Activated gamma-delta T cell treated with anti-CD3 and anti-CD28 coated beads, Interleukin-2, amount 50 U/mL, for 16 hours (primary cell): ENCODE measurements around the gene NKD2.
"Not testable (repeated sequence)": the region's sequence is repeated elsewhere in the genome, so short reads cannot be mapped to it uniquely, and the experiment has no call there.

ENCODE experiments used
- DNase-seq: peaks from one replicate; pipeline ENCODE4 v3.0.0-alpha.2; 2020; ENCODE audit warnings: low read depth

The NKD2 gene

DNA sequence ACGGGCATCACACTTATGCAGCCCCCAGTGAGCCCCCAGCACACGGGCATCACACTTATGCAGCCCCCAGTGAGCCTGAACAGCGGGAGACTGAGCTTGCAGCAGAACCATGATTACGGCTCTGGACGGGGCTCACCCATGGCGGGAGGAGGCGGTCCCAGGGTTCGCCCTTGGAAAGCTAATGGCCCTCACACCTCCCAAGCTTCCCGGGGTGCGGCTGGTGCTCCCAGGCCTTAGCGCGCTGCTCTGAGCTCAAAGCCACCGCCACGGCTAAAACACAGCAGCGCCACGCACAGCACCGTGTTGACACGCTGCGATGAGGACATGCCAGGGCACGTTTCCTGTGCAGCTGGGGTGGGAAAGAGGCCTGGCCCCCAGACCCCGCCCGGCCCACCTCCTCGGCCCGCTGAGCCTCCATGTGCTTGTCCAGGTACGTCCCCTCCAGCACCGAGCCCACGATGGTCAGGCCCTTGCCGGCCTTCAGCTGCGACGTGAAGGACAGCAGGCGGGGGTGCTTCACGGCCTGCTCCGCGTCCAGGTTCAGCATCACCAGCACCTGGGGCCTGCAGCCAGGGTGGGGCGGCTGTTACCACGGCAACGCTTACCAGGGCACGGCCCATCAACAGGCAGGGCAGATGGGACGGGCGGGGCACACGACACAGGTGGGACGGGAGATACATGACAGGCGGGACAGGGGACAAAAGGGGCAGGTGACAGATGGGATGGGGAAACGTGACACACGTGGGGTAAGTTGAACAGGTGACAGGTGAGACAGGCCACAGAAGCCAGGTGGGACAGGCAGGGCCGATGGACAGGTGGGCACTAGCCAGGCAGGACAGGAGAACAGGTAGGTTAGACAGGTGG is 64.9 kb downstream of the NKD2 start:
- no peak for DNase-seq

DNA sequence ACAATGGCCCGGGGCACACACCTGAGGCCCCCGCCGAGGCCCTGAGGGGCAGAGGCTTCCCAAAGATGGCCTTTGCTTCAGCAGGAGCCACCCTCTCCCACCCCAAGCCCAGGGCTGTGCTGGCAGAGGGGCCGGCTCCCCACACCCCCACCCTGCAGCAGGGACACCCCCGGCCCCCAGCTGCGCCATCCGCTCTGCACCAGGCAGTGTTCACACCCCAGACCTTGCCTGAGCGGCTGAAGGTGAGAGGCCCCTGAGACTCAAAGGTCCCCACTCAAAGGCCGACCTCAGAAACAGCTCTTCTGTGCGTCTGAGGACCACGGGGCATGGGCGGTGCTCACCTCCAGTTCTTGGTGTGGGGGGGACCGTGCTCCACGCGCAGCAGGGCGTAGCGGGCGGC is 65.6 kb downstream of the NKD2 start:
- no peak for DNase-seq

DNA sequence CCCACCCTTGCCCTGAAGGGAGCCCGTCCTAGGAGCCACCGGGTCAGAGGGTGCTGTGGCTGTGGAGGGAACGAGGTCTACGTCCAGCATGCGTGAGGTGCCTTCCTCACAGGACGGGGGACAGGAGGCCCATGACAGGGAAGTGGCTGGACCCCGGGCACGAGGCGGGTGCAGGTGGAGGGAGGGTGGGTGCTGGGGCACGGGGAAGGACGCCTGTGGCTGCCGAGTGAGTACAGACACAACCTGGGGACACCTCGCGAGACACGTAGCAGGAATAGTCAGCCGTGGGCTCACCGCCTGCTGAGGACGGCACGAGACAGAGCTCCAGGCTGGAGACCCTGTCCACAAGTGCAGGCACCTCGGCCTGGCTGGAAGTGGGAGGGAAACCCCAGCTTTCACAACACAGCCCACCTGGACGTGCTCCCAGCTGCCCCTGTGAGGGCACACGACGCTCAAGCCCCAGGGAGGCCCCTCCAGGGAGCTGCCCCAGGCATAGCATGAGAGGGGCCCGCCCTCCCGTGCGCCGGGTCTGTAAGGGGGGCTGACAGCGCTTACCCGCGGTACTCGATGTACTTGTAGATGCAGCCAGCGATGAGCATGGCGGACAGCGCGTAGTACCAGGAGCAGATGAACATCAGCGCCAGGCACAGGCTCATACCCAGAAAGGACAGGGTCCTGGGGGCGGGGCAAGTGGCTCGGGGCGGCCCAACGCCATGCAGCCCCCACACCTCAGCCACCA is 66.4 kb downstream of the NKD2 start:
- DNase-seq = no peak

DNA sequence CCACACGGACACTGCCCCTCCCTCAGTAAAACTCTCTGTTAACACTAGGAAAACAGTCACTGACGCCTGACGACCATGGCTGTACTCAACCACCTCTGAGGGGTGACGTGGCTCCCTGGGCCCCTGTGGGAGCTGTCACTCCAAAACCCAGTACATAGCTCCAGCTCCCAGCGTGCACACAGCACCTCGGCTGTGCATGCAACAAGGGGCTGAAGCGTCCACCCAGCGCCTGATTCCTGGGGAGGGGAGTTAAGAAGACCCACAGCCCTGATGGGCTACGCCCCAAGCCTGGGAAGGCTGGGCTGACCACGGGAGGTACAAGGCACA is 66.9 kb downstream of the NKD2 start:
- DNase-seq = no peak

DNA sequence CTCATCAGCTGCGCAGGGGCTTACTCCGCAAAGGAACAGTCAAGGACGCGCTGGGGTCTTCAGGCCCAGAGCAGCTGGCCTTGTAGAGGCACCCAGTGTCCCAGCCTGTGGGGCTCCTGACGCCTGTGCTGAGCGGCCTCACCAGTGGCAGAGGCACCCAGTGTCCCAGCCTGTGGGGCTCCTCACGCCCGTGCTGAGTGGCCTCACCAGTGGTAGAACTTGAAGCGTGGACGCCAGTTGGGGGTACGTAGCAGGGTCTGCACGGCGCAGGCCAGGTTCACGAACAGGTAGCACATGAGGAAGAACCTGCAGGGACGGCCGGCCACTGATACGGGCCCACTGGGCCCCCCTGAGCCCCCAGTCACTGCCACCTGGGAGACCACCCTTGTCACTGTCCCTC is 67.3 kb downstream of the NKD2 start:
- DNase-seq = no peak

DNA sequence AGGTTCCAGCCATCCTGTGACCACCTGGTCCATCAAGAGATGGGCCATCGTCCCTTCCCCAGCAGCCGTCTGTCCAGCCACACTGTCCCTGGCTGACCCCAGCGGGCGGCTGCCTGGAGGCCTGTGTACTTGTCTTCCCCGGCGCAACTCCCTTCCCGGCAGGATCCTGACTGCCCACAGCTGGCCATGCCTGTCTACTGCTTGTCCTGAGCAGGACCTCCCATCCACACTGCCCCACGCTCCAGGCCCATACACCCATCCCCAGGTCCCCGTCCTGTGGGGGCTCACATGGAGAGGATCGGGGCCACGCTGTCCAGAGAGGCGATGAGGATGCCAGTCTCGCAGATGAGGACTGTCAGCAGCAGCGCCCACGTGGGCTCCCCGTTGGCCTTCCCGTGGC is 67.8 kb downstream of the NKD2 start:
- no peak for DNase-seq

DNA sequence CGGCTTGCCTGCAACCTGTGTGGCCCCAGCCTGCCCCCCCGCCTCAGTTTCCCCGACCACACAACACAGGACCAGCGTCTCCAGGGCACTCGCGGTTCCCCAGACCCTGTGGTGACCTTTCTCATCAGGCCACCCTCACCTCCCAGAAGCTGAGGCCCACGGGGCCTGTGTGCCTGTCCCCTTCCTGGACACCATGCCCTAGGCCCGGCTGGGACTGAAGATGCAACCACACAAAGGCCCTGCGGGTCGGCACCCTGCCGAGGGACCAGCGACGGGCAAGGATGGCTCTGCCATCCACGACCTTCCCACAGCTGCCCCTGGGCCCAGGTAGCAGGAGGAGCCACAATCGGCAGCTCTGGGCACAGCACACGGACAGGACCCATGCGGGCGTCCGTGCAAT is 68.4 kb downstream of the NKD2 start:
- no peak for DNase-seq

DNA sequence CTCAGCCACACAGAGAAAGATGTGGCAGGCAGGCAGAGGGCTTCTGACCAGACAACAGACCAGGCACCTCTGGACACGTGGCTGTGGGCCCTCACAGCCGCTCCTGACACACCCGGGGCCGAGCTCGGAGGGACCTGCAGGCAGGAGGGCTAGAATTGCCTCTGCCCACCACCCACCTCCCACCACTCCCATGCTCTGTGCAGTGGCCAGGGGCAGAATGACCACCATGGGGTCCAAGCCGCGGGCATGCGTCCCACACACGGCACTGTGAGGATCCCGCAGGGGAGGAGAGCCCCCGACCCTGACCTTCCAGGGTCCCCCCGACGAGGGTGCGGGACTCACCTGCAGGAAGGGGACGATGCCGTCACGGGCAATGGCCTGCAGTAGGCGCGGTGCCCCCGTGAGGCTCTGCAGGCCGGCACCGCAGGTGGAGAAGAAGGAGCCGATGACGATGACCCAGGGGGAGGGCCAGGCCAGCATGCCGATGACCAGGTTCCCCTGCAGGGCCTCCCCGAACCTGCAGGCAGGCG is 69.0 kb downstream of the NKD2 start:
- DNase-seq = no peak

DNA sequence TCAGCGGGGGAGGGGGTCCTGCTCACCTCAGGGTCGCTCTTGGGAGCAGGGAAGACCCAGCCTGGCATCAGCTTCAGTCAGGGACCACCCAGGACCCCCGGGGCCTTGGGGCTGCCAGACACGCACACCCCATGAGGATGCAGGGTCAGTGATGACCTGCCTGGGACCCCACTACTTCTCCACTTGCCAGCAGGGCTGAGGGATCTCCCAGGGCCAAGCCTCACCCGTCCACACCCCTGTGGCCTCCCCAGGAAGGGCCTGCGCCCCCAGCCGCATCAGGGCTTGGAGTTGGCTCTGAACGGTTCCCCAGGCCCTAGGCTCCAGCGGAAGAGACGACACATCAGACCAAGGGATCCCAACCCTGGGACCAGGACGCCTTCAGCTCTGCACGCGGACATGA is 69.6 kb downstream of the NKD2 start:
- no peak for DNase-seq

DNA sequence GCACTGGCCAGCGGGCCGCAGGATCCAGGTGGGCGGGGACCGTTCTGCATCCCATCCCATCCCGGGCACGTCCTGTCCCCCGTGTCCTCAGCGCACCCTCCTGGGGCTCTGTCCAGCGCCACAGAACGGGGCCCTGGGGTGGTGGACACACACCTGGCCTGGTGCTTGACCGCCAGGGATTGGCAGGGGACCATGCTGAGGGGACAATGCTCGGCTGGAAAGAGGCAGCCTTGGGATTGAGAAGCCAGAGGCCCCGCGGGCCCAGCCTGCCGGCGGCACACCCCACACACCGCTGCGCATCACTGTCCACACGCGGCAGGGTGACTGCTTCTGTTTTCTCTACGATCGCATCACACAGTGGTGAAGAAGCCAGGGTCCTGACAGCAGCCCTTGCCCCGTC is 70.2 kb downstream of the NKD2 start:
- DNase-seq = no peak

DNA sequence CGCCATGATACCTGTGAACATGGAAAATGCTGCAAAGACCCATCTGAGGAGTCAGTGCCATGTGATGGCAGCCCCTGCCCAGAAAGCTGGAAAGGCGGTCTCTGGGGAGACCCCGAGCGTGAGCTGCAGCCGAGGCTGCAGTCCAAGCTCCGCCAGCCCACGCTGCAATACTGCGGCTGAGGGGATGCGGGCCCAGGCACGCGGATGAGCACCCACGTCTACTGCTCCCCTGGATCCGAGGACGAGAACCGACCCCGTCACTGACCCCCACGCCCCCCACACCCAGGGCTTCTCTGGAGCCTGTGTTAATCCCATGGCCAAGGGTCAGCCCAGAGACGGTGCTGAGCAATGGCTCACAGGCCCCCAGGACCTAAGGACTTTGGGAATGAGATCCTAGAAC is 70.9 kb downstream of the NKD2 start:
- no peak for DNase-seq

DNA sequence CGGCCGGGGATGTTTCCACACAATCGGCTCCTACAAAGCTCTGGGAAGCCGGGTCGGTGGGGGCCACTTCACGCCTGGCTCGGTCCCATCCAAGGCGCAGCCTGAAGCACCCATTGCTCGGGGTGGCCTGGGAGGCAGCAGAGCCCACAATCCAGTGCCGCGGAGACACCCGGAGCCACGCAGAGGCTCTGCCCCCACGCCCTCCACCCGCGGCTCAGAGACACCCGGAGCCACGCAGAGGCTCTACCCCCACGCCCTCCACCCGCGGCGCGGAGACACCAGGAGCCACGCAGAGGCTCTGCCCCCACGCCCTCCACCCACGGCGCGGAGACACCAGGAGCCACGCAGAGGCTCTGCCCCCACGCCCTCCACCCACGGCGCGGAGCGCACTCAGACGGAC is 71.4 kb downstream of the NKD2 start:
- no peak for DNase-seq

DNA sequence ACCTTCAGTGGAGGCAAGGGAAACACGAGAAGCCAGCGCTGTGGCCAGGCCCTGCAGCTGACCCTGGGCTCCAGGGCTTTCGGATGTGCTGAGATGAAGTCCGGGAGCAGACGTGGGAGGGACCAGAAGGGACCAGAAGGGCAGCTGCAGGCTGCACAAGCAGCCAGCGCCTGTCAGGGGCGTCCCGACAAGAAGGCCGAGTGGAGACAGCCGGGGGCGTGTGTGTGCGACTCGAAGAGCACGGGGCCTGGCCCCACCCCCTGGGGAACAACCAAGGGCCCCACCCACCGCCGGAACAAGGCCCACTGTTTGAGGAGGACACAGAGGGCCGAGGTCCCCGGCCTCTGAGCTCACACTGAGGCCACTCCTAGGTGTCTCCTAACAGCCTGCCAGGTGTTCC is 71.8 kb downstream of the NKD2 start:
- no peak for DNase-seq

DNA sequence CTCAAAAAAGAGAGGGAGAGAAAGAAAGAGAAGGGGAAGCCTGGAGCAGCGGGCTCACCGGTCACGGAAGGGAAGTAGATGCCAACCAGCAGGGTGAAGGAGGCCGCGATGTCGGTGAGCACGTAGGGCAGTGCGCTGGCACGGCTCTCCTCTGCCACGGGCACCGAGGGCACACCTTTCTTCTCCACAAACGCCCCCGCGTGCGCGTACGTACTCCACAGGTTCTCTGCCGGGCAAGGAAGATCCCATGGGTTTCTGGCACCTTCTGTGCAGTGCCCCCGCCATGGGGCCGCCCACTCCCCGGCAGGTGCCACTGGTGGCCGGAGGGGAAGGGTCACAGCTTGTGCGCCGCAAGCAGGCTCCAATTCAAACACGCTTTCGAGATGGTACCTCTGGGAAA is 72.9 kb downstream of the NKD2 start:
- no peak for DNase-seq

DNA sequence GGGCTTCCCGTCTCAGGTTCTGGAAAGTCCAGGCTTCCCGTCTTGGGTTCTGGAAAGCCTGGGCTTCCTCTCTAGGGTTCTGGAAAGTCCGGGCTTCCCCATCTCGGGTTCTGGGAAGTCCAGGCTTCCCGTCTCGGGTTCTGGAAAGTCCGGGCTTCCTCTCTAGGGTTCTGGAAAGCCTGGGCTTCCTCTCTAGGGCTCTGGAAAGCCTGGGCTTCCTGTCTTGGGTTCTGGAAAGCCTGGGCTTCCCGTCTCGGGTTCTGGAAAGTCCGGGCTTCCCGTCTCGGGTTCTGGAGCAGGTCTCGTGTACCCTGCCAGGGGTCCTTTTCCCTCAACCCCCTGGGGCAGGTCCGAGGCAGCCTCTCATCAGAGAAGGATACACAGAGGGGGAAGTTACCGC is 74.4 kb downstream of the NKD2 start:
- not testable (repeated sequence) for DNase-seq

DNA sequence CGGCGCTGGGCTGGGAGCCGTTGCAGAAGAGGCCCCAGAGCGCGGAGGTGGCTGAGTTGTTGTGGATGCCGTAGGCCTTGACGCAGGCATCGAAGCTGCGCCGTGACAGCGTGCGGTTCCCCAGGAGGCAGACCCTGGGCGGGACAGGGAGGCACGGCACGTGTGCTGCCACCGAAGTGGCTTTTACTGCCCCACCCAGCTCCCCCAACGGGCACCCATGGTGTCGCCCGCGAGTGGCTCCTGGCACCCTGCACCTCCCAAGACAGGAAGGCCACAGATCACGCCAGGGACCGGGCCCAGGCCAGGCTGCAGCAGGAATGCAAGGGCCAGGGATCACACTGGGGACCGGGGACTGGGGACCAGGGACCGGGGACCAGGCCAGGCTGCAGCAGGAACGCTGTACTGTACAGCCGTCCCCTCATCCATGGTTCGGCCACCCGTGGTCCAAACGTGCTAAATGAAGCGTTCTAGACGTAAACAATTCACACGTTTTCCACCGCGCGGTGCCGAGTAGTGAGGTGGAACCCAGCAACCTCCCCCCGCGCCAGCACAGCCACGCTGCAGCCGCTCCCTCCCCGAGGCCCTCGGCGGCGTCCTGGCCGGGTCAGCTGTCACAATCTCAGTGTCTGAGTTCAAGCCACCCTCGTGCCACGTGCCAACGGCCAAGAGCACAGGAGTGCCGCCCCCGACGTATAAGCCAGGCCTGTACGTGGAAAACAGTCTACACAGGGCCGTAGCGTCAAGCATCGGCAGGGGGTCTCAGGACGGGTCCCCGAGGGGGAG is 75.4 kb downstream of the NKD2 start:
- no peak for DNase-seq

DNA sequence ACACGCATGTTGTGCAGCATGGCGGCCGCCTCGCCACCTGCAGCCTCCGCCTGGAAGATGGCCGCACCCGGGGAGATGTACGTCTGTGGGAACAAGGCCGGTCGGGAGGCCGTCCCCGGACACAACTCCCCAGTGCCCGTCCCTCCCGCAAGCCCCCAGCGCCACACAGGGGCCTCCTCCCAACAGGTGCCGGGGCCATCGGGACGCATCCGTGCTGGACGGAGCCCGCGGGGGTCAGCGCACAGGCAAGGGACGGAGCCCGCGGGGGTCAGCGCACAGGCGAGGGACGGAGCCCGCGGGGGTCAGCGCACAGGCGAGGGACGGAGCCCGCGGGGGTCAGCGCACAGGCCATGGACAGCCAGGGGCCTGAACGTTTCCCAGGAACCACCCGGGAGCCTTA is 76.8 kb downstream of the NKD2 start:
- no peak for DNase-seq

DNA sequence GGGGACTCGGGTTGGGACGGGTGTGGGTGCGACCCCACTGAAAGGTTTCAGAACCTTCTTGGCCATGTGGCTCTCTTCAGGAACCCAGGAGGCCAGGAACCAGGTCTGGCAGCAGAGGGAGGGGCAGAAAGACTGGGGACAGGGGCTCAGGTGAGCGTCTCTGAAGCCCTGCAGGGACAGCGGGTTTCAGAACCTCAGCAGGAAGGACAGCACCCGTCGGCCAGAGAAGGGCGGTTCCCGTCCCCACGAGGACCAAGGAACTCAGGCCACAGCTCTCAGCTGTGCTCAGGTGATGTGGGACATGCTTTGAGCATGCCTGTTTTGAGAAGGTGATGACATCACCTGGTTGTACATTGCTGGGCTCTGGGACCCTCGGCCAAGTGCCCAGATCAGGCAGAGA is 77.5 kb downstream of the NKD2 start:
- DNase-seq = no peak

DNA sequence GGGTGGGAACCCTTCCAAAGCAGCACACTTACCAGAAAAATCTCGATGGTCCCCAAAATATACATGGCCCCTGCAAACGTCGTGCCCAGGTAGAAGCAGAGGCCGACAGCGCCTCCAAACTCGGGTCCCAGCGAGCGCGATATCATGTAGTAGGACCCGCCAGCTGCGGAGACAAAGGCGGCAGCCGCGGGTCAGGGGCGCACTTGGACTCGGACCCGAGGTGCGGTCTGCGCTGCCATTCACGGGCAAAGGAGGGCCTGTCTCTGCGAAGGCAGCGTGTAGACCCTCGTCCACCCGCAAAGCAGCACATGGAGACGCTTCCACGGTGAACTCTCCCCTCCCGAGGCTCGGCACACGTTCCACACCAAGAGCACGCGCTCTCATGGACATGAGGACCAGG is 78.3 kb downstream of the NKD2 start:
- DNase-seq = no peak

DNA sequence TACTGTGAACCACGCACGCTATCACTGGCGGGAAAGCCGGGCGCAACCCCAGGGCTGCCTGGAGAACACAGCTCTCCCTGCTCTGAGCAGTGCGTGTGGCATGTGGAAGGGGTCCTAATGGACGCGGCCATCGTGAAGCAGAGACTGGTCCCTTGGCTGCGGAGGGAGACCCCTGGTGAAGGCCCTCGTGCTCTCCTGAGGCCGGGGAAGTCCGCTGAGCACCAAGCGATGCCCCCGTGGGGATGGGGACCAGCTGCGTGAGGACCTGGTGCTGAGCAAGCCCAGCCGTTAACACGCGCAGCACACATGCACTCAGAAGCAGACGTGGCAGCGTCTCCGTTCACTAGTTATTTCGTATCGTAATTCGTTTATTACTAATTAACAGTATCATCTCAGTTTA is 78.8 kb downstream of the NKD2 start:
- no peak for DNase-seq

DNA sequence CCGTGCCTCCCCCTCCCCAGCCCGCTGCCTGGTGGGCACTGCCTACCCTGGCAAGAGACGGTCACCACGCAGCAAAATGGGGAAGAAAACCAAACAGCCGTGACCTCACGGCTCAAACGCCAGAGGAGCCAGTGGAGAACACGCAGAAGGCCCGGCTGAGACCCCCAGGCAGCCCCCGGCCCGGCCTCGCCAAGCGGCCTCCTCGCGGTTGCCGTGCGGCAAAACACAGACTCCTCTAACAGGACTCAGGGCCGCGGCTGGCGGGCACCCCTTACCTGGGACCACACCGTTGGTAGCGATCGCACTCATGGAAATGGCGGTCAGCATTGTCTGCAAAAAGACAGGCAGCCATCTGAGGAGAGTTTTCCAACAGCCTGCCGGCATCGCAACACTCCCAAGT is 79.4 kb downstream of the NKD2 start:
- no peak for DNase-seq
